AG09319 (cell line): ENCODE data around the gene DLG1.

Source experiments
- DNase-seq: peaks from one replicate; pipeline ENCODE4 v3.0.0-alpha.2; 2010; ENCODE audit warnings: low read depth; ENCODE audit errors: extremely low read depth
- CTCF ChIP-seq: IDR thresholded peaks from 2 replicates; pipeline ENCODE4 v1.5.1; 2011; ENCODE audit warnings: low read depth, mild to moderate bottlenecking, inconsistent platforms, low read length, moderate library complexity

The DLG1 gene

DNA sequence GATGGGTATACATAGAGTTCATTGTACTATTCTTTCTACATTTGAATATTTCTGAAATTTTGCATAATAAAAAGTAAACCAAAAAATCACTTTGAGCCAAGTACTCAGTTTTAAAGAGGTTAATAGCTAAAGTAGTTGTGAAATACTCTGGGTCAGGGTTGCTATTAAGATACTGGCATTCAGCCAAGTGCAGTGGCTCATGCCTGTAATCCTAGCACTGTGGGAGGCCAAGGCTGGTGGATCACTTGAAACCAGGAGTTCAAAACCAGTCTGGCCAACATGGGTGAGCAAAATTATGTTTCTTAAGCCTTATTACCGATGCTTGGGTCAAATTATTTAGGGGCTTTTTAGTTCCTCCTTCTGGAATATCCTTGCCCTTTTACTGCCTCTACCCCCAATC lies 146.8 kb downstream of the DLG1 start:
- peak; percentile 22 for DNase-seq
- no peak for TF ChIP-seq CTCF

DNA sequence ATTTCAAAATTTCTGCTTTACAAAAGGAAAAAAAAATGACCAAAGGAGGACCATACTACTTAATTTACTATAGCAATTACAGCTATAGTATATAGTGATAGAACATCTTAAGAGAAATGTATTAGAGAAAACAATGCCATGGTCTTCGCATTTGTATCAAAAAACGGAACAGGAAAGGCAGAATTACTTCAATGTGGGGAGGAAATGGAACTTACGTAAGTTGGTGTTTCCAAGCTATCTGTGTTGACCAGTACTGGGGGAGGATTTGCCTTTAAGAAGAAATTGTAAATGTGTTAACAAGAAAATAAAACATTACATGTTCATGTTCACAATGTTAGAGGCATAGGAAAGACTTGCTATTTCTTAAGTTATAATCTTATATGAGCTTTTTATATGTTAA lies 148.9 kb downstream of the DLG1 start:
- no peak for DNase-seq
- no peak for TF ChIP-seq CTCF

- DNase-seq: no peak
- no peak for TF ChIP-seq CTCF
These were observed 154.2 kb downstream of the DLG1 start for GRCh38 chr3:197144188-197144587.

- no peak for DNase-seq
- no peak for TF ChIP-seq CTCF
These were observed 158.8 kb downstream of the DLG1 start for GRCh38 chr3:197139586-197139985.

GRCh38 chr3:197137751-197138150 lies 160.7 kb downstream of the DLG1 start:
- no peak for DNase-seq
- TF ChIP-seq CTCF: no peak

DNA sequence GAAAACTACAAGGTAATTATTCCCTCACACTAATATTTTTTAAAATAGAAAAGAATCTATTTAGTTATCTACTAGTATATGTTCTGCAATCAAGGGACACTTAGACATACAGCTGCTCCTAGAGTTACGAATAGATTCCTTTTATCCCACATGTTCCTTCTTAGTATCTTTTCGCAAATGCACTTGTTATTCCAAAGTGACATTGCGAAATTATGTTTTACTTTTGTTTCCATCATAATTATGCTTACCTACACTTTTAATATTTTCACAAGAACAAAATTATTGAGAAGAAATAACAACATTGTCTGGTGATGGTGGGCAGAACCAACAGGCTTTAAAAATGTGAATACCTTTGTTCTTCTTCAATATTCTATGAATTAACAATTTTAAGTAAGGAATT lies 161.7 kb downstream of the DLG1 start:
- no peak for TF ChIP-seq CTCF
- DNase-seq: no peak

DNA sequence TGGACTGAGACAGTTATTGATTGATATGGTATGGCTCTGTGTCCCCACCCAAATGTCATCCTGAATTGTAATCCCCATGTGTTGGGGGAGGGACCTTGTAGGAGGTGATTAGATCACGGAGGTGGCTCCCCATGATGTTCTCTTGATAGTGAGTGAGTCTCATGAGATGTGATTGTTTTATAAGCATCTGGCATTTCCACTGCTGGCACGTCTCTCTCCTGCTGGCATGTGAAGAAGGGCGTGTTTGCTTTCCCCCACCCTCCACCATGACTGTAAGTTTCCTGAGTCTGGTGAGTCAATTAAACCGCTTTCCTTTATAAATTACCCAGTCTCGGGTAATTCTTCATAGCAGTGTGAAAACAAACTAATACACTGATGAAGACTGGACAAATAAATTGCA lies 163.2 kb downstream of the DLG1 start:
- no peak for DNase-seq
- TF ChIP-seq CTCF: no peak
